GM18907 (cell line): ENCODE results near the gene MTA2.
"Not testable (repeated sequence)": the region's sequence is repeated elsewhere in the genome, so short reads cannot be mapped to it uniquely, and the experiment has no call there.

Experiments used
- ATAC-seq: cut with Tn5 transposase; IDR thresholded peaks from one replicate; pipeline ENCODE4 v1.9.1; 2021; ENCODE audit warnings: mild to moderate bottlenecking, moderate library complexity; ENCODE audit not compliant: unreplicated experiment

Gene MTA2

DNA sequence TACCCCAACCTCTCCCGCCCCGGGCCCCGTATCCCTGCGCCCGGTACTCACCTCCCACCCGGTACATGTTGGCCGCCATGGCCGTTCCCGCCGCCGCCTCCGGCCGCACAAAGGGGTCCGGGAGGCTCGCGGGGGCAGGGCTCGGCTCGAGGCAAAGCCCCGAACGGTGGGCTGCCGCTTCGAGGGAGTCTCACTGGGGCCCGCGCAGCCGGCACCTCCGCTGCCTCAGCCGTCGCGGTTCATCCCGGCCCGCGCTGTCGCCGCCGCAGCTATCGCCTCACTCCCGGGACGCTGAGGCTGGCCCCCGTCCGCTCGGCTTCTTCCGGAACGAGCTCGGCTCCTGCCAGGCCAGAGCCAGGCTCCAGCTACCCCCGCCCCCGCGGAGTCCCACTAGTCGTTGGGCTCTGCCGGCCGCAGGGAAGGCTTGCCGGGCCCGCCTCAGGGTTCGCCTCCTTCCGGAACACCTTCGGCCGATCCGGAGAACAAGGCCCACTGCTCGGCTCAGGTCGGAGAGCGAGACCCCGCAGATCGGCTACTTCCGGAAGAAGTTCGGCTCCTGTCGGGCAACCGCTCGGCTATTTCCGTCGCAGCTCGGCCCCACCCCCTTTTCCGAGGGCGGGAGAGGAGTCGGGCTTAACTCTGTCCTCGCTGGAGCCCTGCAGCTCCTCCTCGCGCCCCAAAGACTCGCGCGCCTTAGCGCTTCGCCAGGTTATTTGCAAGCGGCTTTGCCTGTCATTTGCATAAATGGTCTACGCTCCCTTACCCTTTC, at the start of gene MTA2:
MTA2 (minus strand) TSS at position 494 of the 769 bp plus-strand sequence; CDS start at position 79, 415 bp downstream.
- ATAC-seq: peak; percentile 77

DNA sequence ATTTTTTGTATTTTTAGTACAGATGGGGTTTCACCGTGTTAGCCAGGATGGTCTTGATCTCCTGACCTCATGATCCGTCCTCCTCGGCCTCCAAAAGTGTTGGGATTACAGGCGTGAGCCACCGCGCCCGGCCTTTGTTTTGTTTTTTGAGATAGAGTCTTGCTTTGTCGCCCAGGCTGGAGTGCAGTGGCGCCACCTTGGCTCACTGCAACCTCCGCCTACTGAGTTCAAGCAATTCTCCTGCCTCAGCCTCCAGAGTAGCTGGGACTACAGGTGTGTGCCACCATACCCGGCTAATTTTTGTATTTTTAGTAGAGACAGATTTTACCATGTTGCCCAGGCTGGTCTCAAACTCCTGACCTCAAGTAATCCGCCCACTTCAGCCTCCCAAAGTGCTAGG, 48.6 kb upstream of the MTA2 start:
- not testable (repeated sequence) for ATAC-seq

DNA sequence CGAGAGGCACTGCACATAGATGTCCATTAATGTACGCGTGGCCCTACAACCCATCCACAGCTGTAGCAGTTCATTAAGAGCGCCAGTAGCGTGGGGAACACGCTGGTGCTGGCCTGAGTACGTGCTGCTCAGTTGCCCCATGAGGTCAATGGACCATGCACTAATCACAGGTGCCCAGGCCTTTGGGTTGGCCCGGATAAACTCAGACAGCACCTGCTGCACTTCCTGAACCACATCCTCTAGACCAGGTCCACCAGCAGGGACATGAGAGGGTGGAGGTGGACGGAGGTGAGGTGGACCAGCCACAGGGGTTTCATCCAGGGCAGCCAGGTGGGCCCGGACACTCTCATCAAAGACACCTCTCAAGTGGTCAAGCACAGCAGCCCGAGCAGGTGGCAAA, 47.8 kb upstream of the MTA2 start:
- no peak for ATAC-seq

DNA sequence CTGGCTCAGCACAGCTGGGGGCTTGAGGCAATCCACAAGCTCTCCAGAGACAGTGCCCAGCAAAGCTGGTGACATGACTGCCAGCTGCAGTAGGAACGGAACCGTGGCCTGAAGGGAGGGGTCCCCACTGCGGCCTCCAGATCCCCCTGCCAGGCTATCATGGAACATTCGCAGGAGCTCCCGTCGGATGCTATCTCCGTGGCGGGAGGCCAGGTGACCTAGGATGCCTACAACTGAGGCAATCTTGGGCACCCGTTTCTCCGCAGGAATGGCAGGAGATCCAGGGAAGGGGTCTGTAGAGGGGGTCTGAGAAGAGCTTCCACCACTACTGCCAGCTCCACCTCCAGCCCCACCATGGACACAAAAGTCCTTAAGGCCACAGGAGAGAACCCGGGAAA, 47.3 kb upstream of the MTA2 start:
- ATAC-seq: no peak

DNA sequence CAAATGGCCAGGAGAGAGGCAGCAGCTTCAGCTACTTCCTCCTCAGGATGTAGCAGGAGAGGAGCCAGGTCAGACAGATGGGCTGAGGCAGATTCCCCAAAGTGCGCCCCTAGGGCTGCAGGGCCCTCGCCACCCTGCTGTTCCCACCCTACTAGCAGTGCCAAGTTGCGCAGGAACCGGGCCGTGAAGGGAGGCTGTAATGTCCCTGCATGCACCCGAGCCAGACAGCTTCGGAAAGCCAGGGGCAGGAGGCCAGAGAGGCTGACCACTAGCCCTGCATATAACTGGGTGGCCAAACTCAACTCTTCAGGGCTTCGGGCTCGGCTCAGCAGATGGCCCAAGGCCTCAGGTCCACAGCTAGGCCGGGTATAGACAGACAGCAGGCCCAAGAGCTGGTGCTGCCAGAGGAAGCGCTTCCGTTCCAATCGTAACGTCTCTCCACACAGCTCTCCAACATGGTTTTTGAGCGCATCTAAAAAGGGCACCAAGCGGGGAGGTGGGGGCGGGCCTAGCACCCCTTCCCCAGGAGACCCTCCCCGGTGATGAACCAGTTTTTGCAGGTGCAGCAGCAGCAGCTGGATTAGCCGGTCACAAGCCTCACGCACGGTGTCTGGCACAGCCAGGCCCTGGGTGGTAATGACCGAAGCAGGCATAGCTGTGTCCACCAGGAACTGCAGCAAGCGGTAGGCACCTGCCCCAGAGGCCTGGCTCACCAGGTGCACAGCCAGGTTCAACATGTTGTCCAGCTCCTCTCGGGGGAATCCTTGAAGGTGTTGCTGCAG, 46.7 kb upstream of the MTA2 start:
- ATAC-seq: no peak

DNA sequence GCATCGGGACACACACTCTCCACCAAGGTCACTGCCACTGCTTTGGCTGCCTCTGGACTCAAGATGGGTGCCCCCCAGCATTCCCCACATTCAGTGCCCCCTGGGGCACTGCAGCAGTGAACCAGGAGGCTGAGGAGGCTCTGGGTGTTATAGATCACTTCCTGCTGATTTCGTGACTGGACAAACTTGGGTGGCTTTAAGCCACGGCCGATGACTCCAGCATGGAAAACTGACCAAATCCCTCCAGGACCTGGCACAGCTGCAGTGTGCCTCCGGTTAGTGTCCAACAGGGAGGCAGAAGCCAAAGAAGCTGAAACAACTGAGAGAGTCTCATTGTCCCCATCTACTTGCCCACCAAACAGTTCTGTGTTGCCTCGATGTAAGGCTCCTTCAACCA, 45.9 kb upstream of the MTA2 start:
- no peak for ATAC-seq

DNA sequence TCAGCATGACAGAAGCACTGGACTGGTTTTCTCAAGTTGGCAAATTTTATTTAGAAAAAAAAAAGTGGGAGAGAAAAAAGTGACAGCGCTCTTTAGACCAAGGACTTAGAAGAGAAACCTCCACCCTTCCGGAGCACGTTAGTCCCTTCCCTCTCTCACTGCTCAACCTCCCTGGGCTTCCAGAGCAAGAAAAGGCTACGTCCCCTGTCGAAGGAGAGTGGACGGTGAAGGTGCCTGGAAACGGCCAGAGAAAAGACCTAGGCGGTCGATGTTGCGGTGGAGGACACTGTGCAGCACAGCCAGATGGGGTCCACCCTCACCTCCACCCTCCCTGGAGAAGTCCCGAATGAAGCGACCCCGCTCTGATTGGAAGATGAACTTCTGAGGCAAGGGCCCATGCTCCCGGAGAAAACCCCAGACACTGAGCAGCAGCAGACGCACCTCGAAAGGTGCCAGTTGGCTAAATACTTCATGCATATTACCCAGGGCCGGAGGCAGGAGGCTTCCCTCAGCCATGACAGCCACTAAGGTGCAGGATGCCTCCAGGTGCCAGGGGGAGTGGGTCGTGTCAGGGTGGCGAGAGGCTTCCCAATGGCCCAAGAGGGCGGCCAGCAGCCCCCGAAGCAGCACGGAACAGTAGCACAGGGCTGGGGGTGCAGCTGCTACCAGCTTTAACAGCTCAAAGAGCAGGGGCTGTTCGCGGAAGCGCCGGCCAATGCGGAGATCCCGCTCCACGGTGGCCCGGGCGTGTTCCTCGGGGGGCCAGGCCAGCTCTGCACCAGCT, 45.4 kb upstream of the MTA2 start:
- ATAC-seq: peak; percentile 1

DNA sequence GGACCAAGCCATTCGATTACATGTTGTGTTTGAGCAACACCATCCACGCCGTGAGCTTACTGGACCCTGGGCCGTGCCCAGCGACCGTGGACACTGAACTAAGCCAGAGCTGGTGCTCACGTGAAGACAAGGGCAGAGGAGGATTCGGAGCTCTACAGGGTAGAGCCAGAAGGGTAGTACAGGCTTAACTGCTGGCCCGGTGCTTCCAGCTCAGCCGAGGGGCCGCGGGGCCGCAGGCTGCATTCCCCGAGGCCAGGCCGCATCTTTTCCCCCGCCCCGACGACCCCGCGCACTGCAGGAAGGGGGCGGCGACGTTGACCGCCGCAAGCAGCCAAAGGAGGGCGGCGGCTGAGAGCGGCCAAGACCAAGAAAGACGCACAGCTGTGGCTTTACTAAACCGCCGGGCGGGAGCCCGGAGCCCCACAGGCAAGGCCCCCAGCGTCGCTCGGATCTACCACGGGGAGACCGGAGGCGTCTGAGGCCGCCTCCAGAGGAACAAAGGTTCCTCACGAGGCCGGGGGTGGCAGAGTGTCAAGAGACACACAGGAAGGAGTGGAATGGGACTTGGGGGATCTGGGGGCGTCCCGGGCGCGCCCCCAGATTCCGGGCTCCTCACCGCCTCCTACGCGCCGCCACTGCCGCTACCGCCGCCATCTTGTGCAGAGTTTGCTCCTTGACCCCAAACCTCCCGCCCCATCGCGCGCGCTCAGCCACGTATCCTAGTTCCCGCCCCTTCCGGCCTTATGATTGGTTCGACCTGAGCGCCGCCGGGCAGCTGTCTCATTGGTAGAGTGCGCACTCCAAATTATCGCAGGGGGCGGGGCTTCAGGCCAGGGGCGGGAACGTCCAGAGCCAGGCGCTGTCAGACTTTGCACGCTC, 44.5 kb upstream of the MTA2 start, which contains the start of gene GANAB:
GANAB (minus strand) TSS at position 668 of the 879 bp plus-strand sequence; CDS start at position 654, 14 bp downstream.
- ATAC-seq: peak; percentile 87

DNA sequence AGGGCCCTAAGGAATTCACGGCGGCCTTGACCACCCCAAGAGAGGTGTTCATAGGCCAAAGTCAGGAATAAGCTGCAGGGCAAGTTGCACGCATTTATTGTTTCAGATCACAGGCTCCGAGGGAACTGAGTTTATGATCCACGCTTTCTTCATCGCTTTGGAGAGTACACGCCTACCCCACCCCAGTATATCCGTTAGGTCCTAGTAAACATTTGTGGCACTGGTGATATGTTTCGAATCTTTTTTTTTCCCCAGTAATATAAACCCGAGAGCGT, 43.9 kb upstream of the MTA2 start:
- no peak for ATAC-seq

DNA sequence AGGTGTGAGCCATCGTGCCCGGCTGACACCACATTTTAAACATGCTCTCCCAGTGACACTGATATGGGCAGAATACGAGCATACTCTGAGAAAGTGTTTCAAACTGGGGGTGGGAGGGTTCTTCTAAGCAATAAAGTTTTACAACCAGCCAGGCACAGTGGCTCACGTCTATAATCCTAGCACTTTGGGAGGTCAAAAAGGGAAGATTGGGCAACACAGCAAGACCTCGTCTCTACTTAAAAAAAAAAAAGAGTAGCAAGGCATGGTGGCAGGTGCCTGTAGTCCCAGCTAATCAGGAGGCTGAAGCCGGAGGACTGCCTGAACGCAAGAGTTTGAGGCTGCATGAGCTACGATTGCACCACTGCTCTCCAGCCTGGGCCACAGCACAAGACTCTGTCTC, 42.6 kb upstream of the MTA2 start:
- no peak for ATAC-seq

DNA sequence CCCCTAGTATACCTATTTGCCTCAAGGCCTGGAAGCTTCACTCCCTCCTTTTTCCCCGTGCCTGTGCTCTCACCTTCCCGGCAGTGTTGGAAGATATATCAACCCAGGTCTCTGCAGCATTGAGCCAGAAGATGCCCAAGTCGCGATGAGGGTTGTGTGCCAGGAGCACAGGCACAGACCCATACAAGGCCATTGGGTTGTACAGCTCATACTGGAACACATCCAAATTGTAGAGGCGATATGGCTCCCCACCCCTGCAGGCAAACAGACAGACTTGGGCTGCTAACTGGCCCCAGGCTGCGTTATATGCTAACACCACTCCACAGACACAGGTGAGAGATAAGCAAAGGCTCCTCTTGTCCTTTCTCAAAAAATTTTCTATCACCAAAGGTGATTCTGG, 30.8 kb upstream of the MTA2 start:
- ATAC-seq: no peak

DNA sequence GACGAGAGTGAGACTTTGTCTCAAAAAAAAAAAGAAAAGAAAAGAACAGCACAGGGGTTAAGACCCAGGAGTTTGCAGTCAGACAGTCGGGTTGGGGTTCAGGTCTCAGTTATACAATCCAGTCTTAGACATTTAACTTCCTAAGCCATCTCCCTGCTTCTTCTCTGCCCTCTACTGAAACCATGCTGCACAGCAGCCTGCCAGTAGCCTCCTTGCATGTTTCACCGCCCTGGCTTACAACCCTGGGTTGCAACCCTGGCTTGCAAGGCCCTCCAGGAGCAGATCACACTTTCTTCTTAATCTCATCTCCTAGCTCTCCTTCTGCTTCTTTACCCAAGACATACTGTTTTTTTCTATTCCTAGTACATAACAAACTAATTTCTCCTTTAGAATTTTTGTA, 26.0 kb upstream of the MTA2 start:
- no peak for ATAC-seq

DNA sequence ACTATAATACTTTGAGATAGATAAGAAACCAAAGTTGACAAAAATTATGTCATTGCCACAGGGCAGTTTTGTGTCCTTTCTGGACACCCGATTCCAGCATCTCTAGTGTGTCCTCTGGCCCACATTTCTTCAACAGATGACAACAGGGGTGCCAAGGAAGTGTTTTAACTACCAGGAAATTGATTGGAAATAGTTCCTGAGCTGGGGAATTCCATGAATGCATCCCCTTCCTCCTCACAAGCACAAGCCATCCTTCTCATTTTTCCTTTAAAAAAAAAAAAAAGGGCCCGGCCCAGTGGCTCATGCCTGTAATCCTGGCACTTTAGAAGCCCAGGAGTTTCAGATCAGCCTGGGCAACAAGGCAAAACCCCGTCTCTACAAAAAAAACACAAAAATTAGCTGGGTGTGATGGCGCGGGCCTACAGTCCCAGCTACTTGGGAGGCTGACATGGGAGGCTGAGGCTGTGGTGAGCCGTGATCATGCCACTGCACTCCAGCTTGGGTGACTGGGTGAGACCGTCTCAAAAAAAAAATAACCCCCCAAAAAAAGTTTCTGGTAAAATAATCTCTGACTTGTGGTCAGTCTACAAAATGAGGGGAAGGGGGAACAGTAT, 20.9 kb upstream of the MTA2 start:
- no peak for ATAC-seq

DNA sequence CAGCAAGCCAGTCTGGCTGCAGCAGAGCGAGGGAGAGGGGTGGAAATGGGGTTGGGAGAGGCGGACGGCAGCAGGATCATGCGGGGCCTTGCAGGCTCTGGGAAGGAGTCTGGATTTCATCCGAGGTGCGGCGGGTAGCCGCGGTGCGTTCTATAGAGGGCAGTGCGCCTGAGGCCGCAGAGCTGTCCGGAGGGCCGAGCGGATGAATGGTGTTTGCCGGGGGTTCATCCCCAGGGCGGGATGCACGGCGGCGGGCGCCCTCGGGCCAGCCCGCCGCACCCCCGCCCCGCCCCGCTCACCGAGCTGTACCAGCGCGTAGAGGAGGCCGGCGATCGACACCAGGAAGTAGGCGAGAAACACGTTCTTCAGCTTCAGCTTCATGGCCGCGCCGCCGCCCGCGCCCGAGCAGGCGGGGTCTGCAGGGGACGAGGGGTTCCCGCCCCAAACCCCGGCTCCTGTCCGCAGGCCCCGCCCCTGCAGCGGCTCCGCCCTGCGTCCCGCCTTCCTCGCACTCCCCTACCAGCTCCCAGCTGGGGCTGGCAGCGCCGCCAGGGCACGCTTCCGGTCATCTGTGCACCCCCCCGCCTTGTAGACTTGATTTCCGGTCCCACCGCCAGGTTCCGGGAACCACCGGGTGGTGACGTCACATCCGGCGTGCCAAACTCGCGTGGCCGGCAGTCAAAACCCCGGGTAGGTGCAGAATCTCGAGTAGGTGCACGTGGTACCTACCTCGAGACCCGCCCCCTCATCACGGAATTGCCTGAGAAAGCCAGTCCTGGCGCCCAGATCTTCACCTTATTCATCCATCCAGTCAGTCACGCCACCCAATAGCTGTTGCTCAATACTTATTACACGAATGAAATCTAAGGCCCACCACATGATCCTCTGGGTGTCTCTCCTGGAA, 20.2 kb upstream of the MTA2 start, which contains the start of gene B3GAT3:
B3GAT3 (minus strand) TSS at position 420 of the 904 bp plus-strand sequence; CDS start at position 381, 39 bp downstream.
- ATAC-seq: peak; percentile 91

DNA sequence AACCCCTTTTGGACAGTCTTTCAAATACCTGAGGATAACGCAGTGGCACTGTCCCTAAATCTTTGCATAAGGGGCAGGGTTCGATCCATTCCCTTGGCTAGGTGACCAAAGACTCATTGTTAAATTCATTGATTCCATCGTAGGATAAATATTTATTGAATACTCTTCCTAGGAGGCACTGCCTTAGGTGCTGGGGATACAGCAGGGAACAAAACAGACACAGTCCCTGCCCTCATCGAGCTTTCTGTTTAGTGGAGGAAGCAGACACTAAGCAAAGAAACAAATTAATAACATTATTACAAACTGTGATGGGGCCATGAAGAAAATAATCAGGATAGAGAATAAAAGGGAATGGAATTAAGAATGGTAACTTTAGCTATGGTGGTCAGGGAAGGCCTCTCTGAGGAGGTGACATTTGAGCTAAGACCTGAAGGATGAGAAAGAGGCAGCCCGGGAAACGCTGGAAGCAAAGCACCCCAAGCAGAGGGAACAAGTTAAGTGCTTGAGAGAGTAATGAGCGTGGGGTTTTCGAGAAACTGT, 19.4 kb upstream of the MTA2 start:
- no peak for ATAC-seq

DNA sequence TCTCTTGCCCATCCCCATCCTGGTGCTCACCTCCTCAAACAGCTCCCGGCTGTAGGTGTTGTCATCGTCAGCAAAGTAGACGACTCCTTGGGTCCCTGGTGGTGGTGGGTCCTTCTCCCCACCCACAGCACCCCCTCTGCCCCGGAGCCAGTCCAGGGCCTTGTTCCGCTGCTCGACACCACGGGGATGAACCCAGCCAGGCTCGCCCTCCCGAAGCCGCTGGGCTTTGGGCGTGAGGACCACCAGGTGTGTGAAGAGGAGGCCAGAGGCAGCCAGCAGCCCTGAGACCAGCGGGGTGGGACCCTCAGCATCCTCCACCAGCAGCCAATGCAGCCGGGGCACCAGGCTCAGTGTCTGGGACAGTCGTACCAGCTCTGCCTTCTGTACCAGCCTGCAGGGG, 15.3 kb upstream of the MTA2 start:
- ATAC-seq: not testable (repeated sequence)

DNA sequence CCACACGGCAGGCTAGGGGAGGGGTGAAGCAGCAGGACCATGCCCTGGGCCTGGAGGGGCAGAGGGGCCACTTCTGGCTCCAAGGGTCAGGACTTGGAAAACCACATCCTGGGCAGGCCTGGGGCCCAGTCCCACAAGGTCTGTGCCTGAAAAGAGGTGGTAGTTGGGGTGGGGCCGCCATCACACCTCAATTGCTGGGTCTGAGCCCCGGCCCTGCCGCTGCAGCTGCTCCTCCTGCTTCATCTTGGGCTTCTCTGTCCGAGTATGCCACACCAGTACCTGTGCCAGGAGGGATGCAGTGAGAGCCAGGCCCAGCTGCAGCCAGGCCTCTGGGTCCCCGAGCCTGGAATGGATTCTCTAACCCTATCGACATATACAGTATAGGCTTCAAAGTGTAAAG, 13.9 kb upstream of the MTA2 start:
- ATAC-seq: no peak

DNA sequence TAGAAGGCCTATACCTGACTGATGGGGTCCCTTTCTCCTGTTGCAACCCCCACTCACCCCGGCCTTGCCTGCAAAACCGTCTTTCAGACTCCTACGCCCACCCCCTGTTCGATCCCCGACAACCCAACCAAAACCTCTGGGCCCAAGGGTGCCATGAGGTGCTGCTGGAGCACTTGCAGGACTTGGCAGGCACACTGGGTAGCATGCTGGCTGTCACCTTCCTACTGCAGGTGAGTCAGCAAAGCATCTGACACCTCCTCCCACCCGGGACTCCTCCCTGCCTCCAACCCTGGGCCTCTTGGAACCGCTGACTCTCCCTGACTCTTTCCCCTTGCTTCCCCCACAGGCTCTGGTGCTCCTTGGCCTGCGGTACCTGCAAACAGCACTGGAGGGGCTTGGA, 12.6 kb upstream of the MTA2 start:
- ATAC-seq: no peak

DNA sequence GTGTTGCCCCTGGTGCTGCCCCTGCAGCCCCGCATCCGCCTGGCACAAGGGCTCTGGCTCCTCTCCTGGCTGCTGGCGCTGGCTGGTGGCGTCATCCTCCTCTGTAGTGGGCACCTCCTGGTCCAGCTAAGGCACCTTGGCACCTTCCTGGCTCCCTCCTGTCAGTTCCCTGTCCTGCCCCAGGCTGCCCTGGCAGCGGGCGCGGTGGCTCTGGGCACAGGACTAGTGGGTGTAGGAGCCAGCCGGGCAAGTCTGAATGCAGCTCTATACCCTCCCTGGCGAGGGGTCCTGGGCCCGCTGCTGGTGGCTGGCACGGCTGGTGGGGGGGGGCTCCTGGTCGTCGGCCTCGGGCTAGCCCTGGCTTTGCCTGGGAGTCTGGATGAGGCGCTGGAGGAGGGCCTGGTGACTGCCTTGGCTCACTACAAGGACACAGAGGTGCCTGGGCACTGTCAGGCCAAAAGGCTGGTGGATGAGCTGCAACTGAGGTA, 11.7 kb upstream of the MTA2 start:
- peak; percentile 2 for ATAC-seq
